HepG2 (cell line): ENCODE measurements around the gene DTNB. TPM values are rescaled to one million over a fixed set of nuclear protein-coding genes. Genes with fewer than 3 reads are reported as not detected.

ENCODE experiments used
- ATAC-seq: fragments of 200-7000 bp; cut with Tn5 transposase; 3 replicates; pipeline ENCODE4 v1.9.1; 2020; ENCODE audit warnings: mild to moderate bottlenecking, moderate library complexity
- BruUV-seq: library from RNA; stranded (reverse); fragments of 400-500 nt; replicated peaks from 2 replicates; lab custom pipeline; 2021; lab: Mats Ljungman, UMichigan
- CTCF ChIA-PET: fragments of 300-600 bp; formaldehyde crosslinking; extraction: SDS; loops from one replicate; lab custom pipeline; 2021; ENCODE audit warnings: low total read pairs, inconsistent platforms, low intra/inter-chr PET ratio; lab: Yijun Ruan, JAX
- POLR2A ChIA-PET: fragments of 350-600 bp; sonication (Branson Sonifier 250); formaldehyde crosslinking; loops from one replicate; lab custom pipeline; 2020; ENCODE audit warnings: antibody characterized with exemption, inconsistent platforms; lab: Yijun Ruan, JAX
- DNase-seq: peaks from one replicate; pipeline ENCODE4 v3.0.0-alpha.2; 2015; ENCODE audit warnings: low spot score
- FAIRE-seq: peaks from 3 replicates; lab custom pipeline; 2011; peaks lifted over from hg19 to GRCh38; lab: Jason Lieb, UNC
- H2AFZ ChIP-seq: one replicate; pipeline ENCODE4 v1.6.1; 2011; ENCODE audit warnings: low read length, inconsistent platforms
- H3K27ac ChIP-seq: fragments of 300-600 bp; 3 replicates; pipeline ENCODE4 v1.8.0; 2011; ENCODE audit warnings: mixed run types, mild to moderate bottlenecking, mixed read lengths, low read length, inconsistent platforms; ENCODE audit not compliant: insufficient read depth; ENCODE audit errors: extremely low read length
- H3K27me3 ChIP-seq, 2 experiments: fragments of 200-600 bp in 1 of 2; 2 replicates in 1 of 2; 3 replicates in 1 of 2; pipeline versions ENCODE4 v1.6.0 to v1.8.0; 2011; ENCODE audit warnings: low read length in 2 of 2, mild to moderate bottlenecking in 2 of 2, moderate library complexity in 2 of 2, inconsistent platforms in 1 of 2; ENCODE audit not compliant: insufficient read depth in 2 of 2, control insufficient read depth in 1 of 2
- H3K36me3 ChIP-seq, 2 experiments: fragments of 200-600 bp in 1 of 2; replicated peaks in 1 of 2; 2 replicates in 1 of 2; 3 replicates in 1 of 2; pipeline versions ENCODE4 v1.5.1 to v1.8.0; 2011; ENCODE audit warnings: low read length in 2 of 2, inconsistent platforms in 1 of 2; ENCODE audit not compliant: insufficient read depth in 2 of 2, control insufficient read depth in 1 of 2
- H3K4me1 ChIP-seq: 2 replicates; pipeline ENCODE4 v1.5.1; 2012; ENCODE audit warnings: low read length, inconsistent platforms; ENCODE audit not compliant: insufficient read depth
- H3K4me2 ChIP-seq: 2 replicates; pipeline ENCODE4 v1.6.0; 2011; ENCODE audit warnings: low read depth, low read length, inconsistent platforms
- H3K4me3 ChIP-seq, 3 experiments: fragments of 200-600 bp in 1 of 3; sonication (generic), shearing (Covaris generic) in 1 of 3; replicated peaks in 1 of 3; 2 replicates each; pipeline ENCODE4 v1.5.1; 2011 to 2016; ENCODE audit warnings: low read length in 3 of 3, inconsistent platforms in 2 of 3, low read depth in 2 of 3, mild to moderate bottlenecking in 2 of 3, control low read depth in 1 of 3, mixed read lengths in 1 of 3; ENCODE audit not compliant: insufficient read depth in 1 of 3
- H3K79me2 ChIP-seq: one replicate; pipeline ENCODE4 v1.6.1; 2011; ENCODE audit warnings: low read length, inconsistent platforms; ENCODE audit not compliant: insufficient read depth
- H3K9ac ChIP-seq: 2 replicates; pipeline ENCODE4 v1.6.0; 2011; ENCODE audit warnings: mild to moderate bottlenecking, low read depth, low read length, inconsistent platforms; ENCODE audit not compliant: insufficient read depth
- H3K9me3 ChIP-seq: 2 replicates; pipeline ENCODE4 v1.5.1; 2012; ENCODE audit warnings: mild to moderate bottlenecking, low read length
- H4K20me1 ChIP-seq: 2 replicates; pipeline ENCODE4 v1.6.0; 2011; ENCODE audit warnings: inconsistent platforms, mild to moderate bottlenecking, low read length, moderate library complexity; ENCODE audit not compliant: insufficient read depth
- ASH2L ChIP-seq: fragments of 300-600, 200-600 bp; sonication (generic); IDR thresholded peaks from 2 replicates; pipeline ENCODE4 v1.7.0; 2017; ENCODE audit warnings: low read depth, mild to moderate bottlenecking, moderate library complexity, mixed read lengths, low read length; ENCODE audit not compliant: insufficient read length
- KAT7 ChIP-seq: IDR thresholded peaks from 2 replicates; pipeline ENCODE4 v1.6.1; 2018; ENCODE audit warnings: borderline replicate concordance, missing compliant biosample characterization
- PRMT3 ChIP-seq: sonication (generic); formaldehyde crosslinking; IDR thresholded peaks from 2 replicates; pipeline ENCODE4 v1.8.1; 2022; ENCODE audit warnings: low read depth, mild to moderate bottlenecking, moderate library complexity, missing genetic modification reagents, borderline replicate concordance
- RAD21 ChIP-seq: fragments of 450-650 bp; formaldehyde crosslinking; IDR thresholded peaks from 2 replicates; pipeline ENCODE4 v1.5.0; 2020; ENCODE audit warnings: mild to moderate bottlenecking
- ZNF441 ChIP-seq: sonication (generic); formaldehyde crosslinking; IDR thresholded peaks from 2 replicates; pipeline ENCODE4 v1.7.0; 2021; ENCODE audit warnings: missing genetic modification reagents, borderline replicate concordance
- ZNF510 ChIP-seq: sonication (generic); formaldehyde crosslinking; IDR thresholded peaks from 2 replicates; pipeline ENCODE4 v1.4.0; 2020; ENCODE audit warnings: low read depth, mild to moderate bottlenecking, missing genetic modification reagents
- ZNF761 ChIP-seq: sonication (generic); formaldehyde crosslinking; conservative IDR thresholded peaks from 2 replicates; pipeline ENCODE4 v1.4.0; 2020; ENCODE audit warnings: mild to moderate bottlenecking, missing genetic modification reagents
- WGBS: methylation state at CpG from one replicate; pipeline ENCODE4 v1.1.6; 2017; ENCODE audit warnings: low lambda C conversion rate; 5-methylcytosine and 5-hydroxymethylcytosine counted together
- in situ Hi-C: cut with HindIII; loops from 2 replicates; pipeline ENCODE4 v1.10.0; 2017; ENCODE audit warnings: low pct_unique_long_range_greater_than_20kb; ENCODE audit not compliant: extremely low pct_ligation_motif_present
- intact Hi-C: fragments of 100-400 bp; cut with micrococcal nuclease; formaldehyde crosslinking; loops from one replicate; pipeline ENCODE4 v1.10.0; 2022; ENCODE audit not compliant: unreplicated experiment
- polyA plus RNA-seq, 8 experiments: library from polyadenylated mRNA; depleted of rRNA in 3 of 8; stranded (reverse) in 7 of 8; unstranded in 1 of 8; fragments of >200 nt; fragmentation: Illumina TruSeq in 4 of 8; extraction: Trizol in 4 of 8; gene quantifications; 2 replicates each; pipeline versions ENCODE4 v1.2.1 to v1.2.3, GENCODE V29; 2011 to 2016; ENCODE audit warnings: low read depth in 4 of 8, missing spikeins in 1 of 8, mixed read lengths in 1 of 8; ENCODE audit not compliant: insufficient read depth in 1 of 8
- total RNA-seq, 5 experiments: library from RNA; depleted of rRNA; stranded (reverse); fragments of >200 nt; fragmentation: Illumina TruSeq; extraction: Trizol; gene quantifications; 2 replicates each; pipeline ENCODE4 v1.2.3, GENCODE V29; 2016; ENCODE audit warnings: low read depth in 1 of 5
- TF ChIP-seq, protein P1 (sequence below): fragments of 450-650 bp; IDR thresholded peaks from 2 replicates; pipeline ENCODE4 v1.6.1; 2017; ENCODE audit warnings: mild to moderate bottlenecking

DTNB gene
- total and polyA plus RNA-seq, 2 of the 13 experiments (the other 11 are each of a cell fraction or from before 2014, with no cell fraction given) = 14.4 to 23.9 TPM

GRCh38 chr2:25654801-25655200 is 18.6 kb downstream of the DTNB start:
- TF ChIP-seq ZNF441 (CRISPR knock-in tag) (no peak), PRMT3 (CRISPR knock-in tag) (no peak), RAD21 (CRISPR knock-in tag) (no peak), KAT7 (no peak), ZNF761 (CRISPR knock-in tag) (no peak), ZNF510 (no peak), ASH2L (no peak)
- TF ChIP-seq, protein P1, sequence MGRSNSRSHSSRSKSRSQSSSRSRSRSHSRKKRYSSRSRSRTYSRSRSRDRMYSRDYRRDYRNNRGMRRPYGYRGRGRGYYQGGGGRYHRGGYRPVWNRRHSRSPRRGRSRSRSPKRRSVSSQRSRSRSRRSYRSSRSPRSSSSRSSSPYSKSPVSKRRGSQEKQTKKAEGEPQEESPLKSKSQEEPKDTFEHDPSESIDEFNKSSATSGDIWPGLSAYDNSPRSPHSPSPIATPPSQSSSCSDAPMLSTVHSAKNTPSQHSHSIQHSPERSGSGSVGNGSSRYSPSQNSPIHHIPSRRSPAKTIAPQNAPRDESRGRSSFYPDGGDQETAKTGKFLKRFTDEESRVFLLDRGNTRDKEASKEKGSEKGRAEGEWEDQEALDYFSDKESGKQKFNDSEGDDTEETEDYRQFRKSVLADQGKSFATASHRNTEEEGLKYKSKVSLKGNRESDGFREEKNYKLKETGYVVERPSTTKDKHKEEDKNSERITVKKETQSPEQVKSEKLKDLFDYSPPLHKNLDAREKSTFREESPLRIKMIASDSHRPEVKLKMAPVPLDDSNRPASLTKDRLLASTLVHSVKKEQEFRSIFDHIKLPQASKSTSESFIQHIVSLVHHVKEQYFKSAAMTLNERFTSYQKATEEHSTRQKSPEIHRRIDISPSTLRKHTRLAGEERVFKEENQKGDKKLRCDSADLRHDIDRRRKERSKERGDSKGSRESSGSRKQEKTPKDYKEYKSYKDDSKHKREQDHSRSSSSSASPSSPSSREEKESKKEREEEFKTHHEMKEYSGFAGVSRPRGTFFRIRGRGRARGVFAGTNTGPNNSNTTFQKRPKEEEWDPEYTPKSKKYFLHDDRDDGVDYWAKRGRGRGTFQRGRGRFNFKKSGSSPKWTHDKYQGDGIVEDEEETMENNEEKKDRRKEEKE = no peak
- no peak overlapping the region for H3K27ac ChIP-seq
- H3K4me3 ChIP-seq = no peak overlapping the region
- ATAC-seq = no peak
- no peak overlapping the region for H3K9ac ChIP-seq
- H3K27me3 ChIP-seq = no peaks in the 10 kb centered on the region
- no peaks in the 10 kb centered on the region for H4K20me1 ChIP-seq
- FAIRE-seq = no peak
- peaks cover 14% of the 10 kb centered on the region for H3K4me1 ChIP-seq
- ChIA-PET CTCF (no interaction called here), POLR2A (no interaction called here)
- intact Hi-C loops (no loop called here), in situ Hi-C loops (no loop called here)
- DNase-seq = no peak
- no peak overlapping the region for H2AFZ ChIP-seq
- BruUV-seq = no TSS peak
- H3K36me3 ChIP-seq = no peaks in the 10 kb centered on the region; a peak in 1 of 5 replicates
- no peak overlapping the region for H3K4me2 ChIP-seq
- H3K79me2 ChIP-seq = no peaks in the 10 kb centered on the region
- WGBS = 78% methylated on average over 4 of the region's 4 CpGs
- H3K9me3 ChIP-seq = no peaks in the 10 kb centered on the region
